HG02759 (cell line): ENCODE data around the gene ARSI.
"Not testable (repeated sequence)": the region's sequence is repeated elsewhere in the genome, so short reads cannot be mapped to it uniquely, and the experiment has no call there.

Experiments used
- ATAC-seq: cut with Tn5 transposase; IDR thresholded peaks from one replicate; pipeline ENCODE4 v1.9.1; 2021; ENCODE audit warnings: mild to moderate bottlenecking, moderate library complexity; ENCODE audit not compliant: unreplicated experiment

Gene ARSI

DNA sequence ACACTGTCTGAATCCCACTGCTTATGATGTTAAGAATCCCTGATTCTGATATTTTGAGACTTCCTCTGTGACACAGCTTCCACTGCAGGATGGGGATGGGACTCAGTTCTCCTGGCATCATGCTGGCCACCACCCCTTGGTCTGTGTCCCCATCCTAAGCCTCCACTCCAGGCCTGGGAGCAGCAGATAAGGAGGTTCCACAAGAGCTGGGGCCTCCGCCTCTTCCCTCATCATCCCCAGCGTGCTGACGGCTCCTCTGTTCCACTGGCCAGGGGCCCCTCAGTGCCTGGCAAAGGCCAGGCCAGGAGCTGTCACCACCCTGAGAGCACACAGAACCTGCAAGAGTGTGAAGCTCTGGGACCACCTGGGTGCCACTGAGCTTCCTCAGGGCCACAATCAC lies 53.8 kb downstream of the ARSI start:
- ATAC-seq: no peak

DNA sequence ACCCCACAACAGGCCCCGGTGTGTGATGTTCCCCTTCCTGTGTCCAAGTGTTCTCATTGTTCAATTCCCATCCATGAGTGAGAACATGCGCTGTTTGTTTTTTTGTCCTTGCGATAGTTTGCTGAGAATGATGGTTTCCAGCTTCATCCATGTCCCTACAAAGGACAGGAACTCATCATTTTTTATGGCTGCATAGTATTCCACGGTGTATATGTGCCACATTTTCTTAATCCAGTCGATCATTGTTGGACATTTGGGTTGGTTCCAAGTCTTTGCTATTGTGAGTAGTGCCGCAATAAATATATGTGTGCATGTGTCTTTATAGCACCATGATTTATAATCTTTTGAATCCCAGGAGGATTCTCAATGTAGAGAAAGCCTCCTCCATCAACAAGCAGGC lies 54.2 kb downstream of the ARSI start:
- not testable (repeated sequence) for ATAC-seq

DNA sequence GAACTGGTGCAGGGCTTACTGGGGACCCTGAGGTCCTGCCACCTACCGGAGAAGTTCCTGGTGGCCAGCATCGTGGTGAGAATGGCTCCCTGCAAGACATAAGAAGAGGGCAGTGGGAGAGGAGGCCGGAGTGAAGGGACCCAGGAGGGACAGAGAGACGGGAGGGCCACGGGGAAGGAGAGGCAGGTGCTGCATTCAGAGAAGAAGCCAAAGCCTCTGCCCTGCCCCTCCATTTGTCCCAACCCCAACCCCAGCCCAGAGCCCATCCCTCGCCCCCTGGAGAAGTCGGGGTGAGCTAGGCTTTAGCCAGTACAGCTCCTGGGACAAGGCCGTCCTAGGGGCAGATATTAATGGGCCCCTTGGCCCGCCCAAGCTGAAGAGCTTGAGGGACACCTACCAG lies 55.0 kb downstream of the ARSI start:
- no peak for ATAC-seq

DNA sequence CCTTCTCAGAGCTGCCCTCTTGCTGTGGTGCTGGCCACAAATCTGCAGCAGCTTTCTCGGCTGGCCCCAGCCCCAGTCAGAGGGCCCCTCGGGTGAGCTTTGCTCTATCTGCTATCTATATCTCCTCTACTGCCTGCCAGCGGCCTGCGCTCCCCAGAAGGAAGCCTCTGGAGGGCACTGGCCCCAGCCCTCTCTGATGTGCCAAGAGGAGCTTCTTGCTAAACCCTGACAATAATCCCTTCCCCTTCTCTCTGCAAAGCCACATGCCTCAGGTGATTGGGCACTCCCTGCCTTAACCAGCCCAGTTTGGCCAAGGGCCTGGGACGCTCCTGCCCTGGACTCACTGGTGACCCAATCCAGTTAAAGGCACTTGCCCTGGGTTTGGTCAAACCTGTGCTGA lies 55.9 kb downstream of the ARSI start:
- no peak for ATAC-seq

DNA sequence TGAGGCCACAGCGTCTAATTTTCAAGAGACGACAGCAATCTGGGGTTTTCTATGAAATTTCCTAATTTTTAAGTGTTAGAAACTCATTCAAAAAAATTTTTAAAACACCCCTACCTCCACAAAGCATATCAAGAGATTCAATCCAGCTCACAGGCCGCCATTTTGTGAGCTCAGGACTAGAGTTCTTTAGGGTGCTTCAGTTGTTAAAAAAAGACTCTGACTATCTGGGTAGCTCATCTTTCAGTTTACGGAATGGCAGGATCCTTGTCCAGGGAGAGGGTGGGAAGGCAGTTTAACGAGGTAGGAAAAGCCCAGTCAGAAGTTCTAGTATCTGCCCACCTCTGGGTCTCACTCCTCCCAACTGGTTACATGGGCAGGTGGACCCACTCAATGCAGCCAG lies 56.3 kb downstream of the ARSI start:
- ATAC-seq: no peak
